ENCODE results near the gene CRYGN.

Gene CRYGN

GRCh38 chr7:151425670-151426440 is 14.1 kb downstream of the CRYGN start:
- H3K9me3 ChIP-seq: no peaks in the 10 kb centered on the region
- no peak for TF ChIP-seq CTCF (IDR thresholded peaks at IDR 0.05)
- peaks cover 10% of the 10 kb centered on the region for H3K27me3 ChIP-seq
- H3K4me1 ChIP-seq (ENCODE audit: control insufficient read depth in 1 of 2, insufficient read depth in 1 of 2, low read depth in 1 of 2, low read length in 1 of 2): no peaks in the 10 kb centered on the region
- H3K4me3 ChIP-seq (ENCODE audit: low read depth in 1 of 2, low read length in 1 of 2): no peak overlapping the region
- no peaks in the 10 kb centered on the region for H3K36me3 ChIP-seq
- H3K27ac ChIP-seq: no peak overlapping the region

DNA sequence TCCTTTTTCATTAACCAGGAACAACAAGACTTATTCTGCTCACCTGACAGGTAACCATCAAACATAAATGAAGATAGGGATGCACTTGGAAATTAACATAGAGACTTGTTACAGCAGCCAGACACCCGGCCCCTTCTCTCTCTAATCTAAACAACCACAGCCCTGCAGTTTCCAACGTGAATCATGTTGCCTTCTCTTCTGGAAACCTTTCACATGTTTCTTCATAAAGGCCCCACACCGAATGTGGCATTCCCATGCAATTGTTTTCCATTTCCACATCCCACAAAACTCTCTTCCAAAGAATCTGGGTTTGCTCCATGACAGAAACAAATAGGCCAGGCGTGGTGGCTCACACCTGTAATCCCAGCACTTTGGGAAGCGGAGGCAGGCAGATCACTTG is 15.1 kb downstream of the CRYGN start:
- Histone ChIP-seq H3K27me3 (peaks cover 4% of the 10 kb centered on the region), H3K27ac (no peak overlapping the region), H3K9me3 (no peaks in the 10 kb centered on the region), H3K36me3 (no peaks in the 10 kb centered on the region), H3K4me1 (ENCODE audit: control insufficient read depth in 1 of 2, insufficient read depth in 1 of 2, low read depth in 1 of 2, low read length in 1 of 2) (no peaks in the 10 kb centered on the region), H3K4me3 (ENCODE audit: low read depth in 1 of 2, low read length in 1 of 2) (no peak overlapping the region)
- TF ChIP-seq CTCF (IDR thresholded peaks at IDR 0.05): no peak

GRCh38 chr7:151423936-151424335 is 16.0 kb downstream of the CRYGN start:
- Histone ChIP-seq H3K4me1 (ENCODE audit: control insufficient read depth in 1 of 2, insufficient read depth in 1 of 2, low read depth in 1 of 2, low read length in 1 of 2) (no peaks in the 10 kb centered on the region), H3K27me3 (no peaks in the 10 kb centered on the region), H3K9me3 (no peaks in the 10 kb centered on the region), H3K4me3 (ENCODE audit: low read depth in 1 of 2, low read length in 1 of 2) (no peak overlapping the region), H3K27ac (no peak overlapping the region), H3K36me3 (no peaks in the 10 kb centered on the region)
- TF ChIP-seq CTCF (IDR thresholded peaks at IDR 0.05): no peak

DNA sequence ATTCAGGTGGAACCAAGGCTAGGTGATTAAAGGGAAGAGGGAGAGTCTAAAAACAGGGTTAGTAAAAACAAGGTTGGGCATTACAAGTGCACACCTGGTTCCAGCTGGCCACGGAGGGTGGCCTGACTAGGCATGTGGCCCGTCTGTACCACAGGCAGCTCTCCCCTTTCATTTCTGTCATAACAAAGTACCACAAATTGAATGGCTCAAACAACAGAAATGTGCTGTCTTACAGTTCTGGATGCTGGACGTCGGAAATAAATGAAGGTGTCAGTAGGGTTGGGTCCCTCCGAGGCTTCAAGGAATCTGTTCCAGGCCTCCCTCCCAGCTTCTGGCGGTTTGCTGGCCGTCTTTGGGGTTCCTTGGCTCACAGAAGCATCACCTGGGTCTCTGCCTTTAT is 16.7 kb downstream of the CRYGN start:
- Histone ChIP-seq H3K27me3 (no peaks in the 10 kb centered on the region), H3K4me1 (ENCODE audit: control insufficient read depth in 1 of 2, insufficient read depth in 1 of 2, low read depth in 1 of 2, low read length in 1 of 2) (no peaks in the 10 kb centered on the region)
- no peak for TF ChIP-seq CTCF (IDR thresholded peaks at IDR 0.05)

GRCh38 chr7:151422212-151422611 is 17.7 kb downstream of the CRYGN start:
- Histone ChIP-seq H3K36me3 (no peaks in the 10 kb centered on the region), H3K4me1 (ENCODE audit: control insufficient read depth in 1 of 2, insufficient read depth in 1 of 2, low read depth in 1 of 2, low read length in 1 of 2) (no peaks in the 10 kb centered on the region), H3K27ac (no peak overlapping the region), H3K27me3 (no peaks in the 10 kb centered on the region), H3K9me3 (no peaks in the 10 kb centered on the region), H3K4me3 (ENCODE audit: low read depth in 1 of 2, low read length in 1 of 2) (no peak overlapping the region)
- no peak for TF ChIP-seq CTCF (IDR thresholded peaks at IDR 0.05)

More for the DNA sequence above, 16.7 kb downstream of the CRYGN start:
- no peak overlapping the region for H3K4me3 ChIP-seq (ENCODE audit: low read depth in 1 of 2, low read length in 1 of 2)
- H3K9me3 ChIP-seq: no peaks in the 10 kb centered on the region
- no peaks in the 10 kb centered on the region for H3K36me3 ChIP-seq
- no peak overlapping the region for H3K27ac ChIP-seq
